ENCODE measurements around the gene MORN1. TPM values are rescaled to one million over a fixed set of nuclear protein-coding genes. Genes with fewer than 3 reads are reported as not detected.

MORN1 gene
- total RNA-seq, 1 donor from 2014 or later, result 35.3 TPM

DNA sequence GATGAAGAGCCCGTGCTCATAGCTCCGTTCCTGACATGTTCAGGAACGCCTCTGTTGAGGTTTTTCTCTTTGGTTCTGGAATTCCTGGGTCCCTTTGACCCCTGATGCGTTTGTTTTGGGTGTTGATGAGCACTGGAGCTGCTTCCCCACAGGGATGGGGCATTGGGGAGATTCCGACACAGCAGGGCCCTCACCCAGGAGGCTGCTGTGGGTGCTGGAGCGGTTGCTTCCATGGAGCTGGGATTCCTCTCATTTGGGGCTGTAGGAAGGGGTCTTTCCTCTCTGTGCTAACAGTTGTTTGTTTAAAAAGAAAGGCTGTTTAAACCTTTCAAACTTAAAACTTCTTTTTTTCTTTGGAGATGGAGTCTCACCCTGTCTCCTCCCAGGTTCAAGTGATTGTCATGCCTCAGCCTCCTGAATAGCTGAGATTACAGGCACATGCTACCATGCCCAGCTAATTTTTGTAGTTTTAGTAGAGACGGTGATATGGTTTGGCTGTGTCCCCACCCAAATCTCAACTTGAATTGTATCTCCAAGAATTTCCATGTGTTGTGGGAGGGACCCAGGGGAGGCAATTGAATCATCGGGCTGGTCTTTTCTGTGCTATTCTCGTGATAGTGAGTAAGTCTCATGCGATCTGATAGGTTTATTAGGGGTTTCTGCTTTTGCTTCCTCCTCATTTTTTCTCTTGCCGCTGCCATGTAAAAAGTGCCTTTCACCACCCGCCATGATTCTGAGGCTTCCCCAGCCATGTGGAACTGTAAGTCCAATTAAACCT lies 114.4 kb downstream of the MORN1 start:
- no peak overlapping the region for H3K4me3 Mint-ChIP-seq (ENCODE audit: low read depth)
- H3K9me3 Mint-ChIP-seq (ENCODE audit: low read depth), result no peaks in the 10 kb centered on the region
- TF ChIP-seq, protein P1, sequence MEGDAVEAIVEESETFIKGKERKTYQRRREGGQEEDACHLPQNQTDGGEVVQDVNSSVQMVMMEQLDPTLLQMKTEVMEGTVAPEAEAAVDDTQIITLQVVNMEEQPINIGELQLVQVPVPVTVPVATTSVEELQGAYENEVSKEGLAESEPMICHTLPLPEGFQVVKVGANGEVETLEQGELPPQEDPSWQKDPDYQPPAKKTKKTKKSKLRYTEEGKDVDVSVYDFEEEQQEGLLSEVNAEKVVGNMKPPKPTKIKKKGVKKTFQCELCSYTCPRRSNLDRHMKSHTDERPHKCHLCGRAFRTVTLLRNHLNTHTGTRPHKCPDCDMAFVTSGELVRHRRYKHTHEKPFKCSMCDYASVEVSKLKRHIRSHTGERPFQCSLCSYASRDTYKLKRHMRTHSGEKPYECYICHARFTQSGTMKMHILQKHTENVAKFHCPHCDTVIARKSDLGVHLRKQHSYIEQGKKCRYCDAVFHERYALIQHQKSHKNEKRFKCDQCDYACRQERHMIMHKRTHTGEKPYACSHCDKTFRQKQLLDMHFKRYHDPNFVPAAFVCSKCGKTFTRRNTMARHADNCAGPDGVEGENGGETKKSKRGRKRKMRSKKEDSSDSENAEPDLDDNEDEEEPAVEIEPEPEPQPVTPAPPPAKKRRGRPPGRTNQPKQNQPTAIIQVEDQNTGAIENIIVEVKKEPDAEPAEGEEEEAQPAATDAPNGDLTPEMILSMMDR (IDR thresholded peaks at IDR 0.05; ENCODE audit: unreplicated experiment), result no peak
- no peak for DNase-seq (ENCODE audit: low spot score, unreplicated experiment)
- H3K4me1 Mint-ChIP-seq (ENCODE audit: low read depth), result peaks cover 42% of the 10 kb centered on the region
- H3K27me3 Mint-ChIP-seq, result no peaks in the 10 kb centered on the region
- H3K36me3 Mint-ChIP-seq (ENCODE audit: insufficient read depth), result peaks cover 3% of the 10 kb centered on the region
- H3K27ac Mint-ChIP-seq, result peak overlapping the region; percentile 88

DNA sequence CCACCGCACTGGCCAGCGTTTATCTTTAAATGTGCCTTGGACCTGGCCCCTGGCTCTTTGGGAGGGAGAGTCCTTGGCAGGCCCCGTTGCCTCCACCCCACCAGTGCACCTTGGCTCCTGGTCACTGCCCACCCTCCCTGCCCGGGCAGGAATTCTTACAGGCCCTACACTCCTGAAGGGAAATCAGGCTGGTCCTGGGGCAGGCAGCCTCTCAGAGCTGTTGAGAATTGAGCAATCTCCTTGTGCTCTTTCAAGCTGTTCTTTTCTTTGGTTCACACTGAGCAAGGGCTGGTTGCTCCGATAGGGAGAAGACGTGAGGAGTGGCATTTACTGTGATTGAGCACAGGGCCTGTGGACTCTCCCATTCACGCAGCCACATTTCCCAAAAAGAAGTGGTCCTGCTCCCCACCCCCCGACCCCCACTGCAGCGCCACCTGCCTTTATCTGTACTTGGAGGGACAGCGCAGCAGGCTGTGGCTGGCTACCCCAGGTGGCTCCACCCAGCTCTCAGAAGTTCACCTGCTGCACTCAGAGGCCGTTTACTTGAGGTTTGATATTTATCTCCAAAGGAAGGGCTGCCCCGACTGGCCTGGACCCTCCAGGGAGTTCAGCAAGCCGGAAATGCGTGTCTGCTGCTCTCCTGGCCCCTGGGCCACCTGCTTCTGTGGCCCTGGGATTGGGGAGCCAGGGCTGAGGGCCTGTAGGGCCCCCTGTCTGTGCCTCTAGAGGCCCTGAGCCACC lies 115.4 kb downstream of the MORN1 start:
- no peak overlapping the region for H3K4me3 Mint-ChIP-seq (ENCODE audit: low read depth)
- H3K4me1 Mint-ChIP-seq (ENCODE audit: low read depth), result peaks cover 46% of the 10 kb centered on the region
- no peaks in the 10 kb centered on the region for H3K9me3 Mint-ChIP-seq (ENCODE audit: low read depth)
- TF ChIP-seq, protein P1 (IDR thresholded peaks at IDR 0.05; ENCODE audit: unreplicated experiment), result no peak
- H3K36me3 Mint-ChIP-seq (ENCODE audit: insufficient read depth), result peaks cover 3% of the 10 kb centered on the region
- no peaks in the 10 kb centered on the region for H3K27me3 Mint-ChIP-seq
- DNase-seq (ENCODE audit: low spot score, unreplicated experiment), result no peak
- H3K27ac Mint-ChIP-seq, result peak overlapping the region; percentile 88

DNA sequence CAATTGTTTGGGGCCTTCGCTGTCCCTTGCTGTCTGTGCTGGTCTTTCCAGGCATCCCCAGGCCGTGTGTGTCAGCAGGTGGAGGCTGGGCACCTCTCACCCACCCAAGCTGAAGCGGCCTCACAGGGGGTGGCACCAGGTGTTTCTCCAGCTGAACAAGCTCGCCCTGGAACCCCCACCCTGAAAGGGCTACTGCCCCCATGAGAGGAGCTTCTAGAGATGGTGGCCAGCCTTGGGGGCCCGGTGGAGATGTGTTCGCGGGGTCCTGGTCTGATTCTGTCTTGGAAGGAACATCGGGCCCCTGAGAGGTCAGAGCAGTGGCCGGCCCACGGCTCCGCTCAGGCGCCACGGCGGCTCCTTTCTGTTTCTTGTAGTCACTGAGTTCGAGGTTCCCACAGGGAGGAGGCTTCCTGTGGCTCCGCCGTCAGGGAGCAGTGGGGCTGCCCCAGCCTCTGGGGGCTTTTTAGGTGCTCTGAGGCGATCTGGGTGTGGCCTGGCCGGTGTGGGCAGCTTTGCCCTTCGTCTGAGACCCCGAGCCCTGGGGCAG lies 116.4 kb downstream of the MORN1 start:
- TF ChIP-seq, protein P1 (IDR thresholded peaks at IDR 0.05; ENCODE audit: unreplicated experiment), result no peak
- DNase-seq (ENCODE audit: low spot score, unreplicated experiment), result no peak
- H3K27me3 Mint-ChIP-seq, result no peaks in the 10 kb centered on the region
- H3K4me1 Mint-ChIP-seq (ENCODE audit: low read depth), result peaks cover 53% of the 10 kb centered on the region
- H3K27ac Mint-ChIP-seq, result peak overlapping the region; percentile 73
- no peaks in the 10 kb centered on the region for H3K9me3 Mint-ChIP-seq (ENCODE audit: low read depth)
- no peak overlapping the region for H3K4me3 Mint-ChIP-seq (ENCODE audit: low read depth)
- H3K36me3 Mint-ChIP-seq (ENCODE audit: insufficient read depth), result peaks cover 3% of the 10 kb centered on the region

DNA sequence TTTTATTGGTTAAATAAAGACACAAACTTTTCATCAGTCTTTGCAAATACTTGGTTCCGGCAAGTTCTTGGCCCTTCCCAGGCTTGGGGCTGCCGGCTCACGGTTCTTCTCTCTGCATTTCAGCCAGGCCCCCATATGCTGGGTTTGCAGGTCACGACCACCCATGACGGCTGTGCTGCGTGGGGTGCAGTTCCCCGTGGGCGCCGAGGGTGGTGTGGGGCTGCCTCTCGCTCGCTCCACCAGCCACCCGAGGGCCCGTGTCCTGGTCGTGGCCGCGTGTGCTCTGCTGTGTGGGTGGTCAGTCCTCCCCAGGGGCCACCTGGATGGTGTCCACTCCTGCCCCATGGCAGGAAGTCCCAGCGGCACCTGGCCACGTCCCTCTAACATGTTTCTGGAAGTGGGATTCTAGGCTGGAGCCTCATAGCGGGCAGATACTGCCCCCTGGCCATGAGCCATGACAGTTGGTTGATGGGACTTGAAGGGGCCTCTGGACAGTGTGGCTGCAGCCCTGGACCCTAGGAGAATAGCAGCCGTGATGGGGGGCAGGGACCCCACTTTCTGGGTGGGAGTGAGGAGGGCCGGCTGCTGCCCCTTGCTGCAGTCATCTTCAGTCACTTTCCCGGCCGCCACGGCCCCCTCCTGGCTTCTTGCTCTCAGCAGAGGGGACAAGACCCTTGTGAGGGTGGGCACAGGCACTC lies 117.0 kb downstream of the MORN1 start:
- Mint-ChIP-seq H3K4me1 (ENCODE audit: low read depth) (peaks cover 50% of the 10 kb centered on the region), H3K4me3 (ENCODE audit: low read depth) (no peak overlapping the region), H3K27ac (no peak overlapping the region), H3K27me3 (no peaks in the 10 kb centered on the region), H3K9me3 (ENCODE audit: low read depth) (no peaks in the 10 kb centered on the region), H3K36me3 (ENCODE audit: insufficient read depth) (no peaks in the 10 kb centered on the region)
- no peak for DNase-seq (ENCODE audit: low spot score, unreplicated experiment)
- TF ChIP-seq, protein P1 (IDR thresholded peaks at IDR 0.05; ENCODE audit: unreplicated experiment), result no peak
